Duodenal mucosa (tissue), 2 donors: Measurements from ENCODE around the gene EIF4G3.
"Not testable (repeated sequence)": the region's sequence is repeated elsewhere in the genome, so short reads cannot be mapped to it uniquely, and the experiment has no call there.

Experiments
- H3K27ac ChIP-seq: one replicate; pipeline ENCODE4 v1.7.0; 2013; ENCODE audit warnings: low read depth, low read length
- H3K27me3 ChIP-seq, 2 donors: one replicate each; pipeline ENCODE4 v1.7.0; 2013; ENCODE audit warnings: low read length in 2 of 2, control low read depth in 1 of 2; ENCODE audit not compliant: insufficient read depth in 2 of 2, control insufficient read depth in 1 of 2
- H3K36me3 ChIP-seq, 2 donors: one replicate each; pipeline ENCODE4 v1.7.0; 2013; ENCODE audit warnings: low read length in 2 of 2, control low read depth in 1 of 2; ENCODE audit not compliant: insufficient read depth in 2 of 2, control insufficient read depth in 1 of 2
- H3K4me1 ChIP-seq, 2 donors: one replicate each; pipeline ENCODE4 v1.7.0; 2013; ENCODE audit warnings: low read length in 2 of 2, control low read depth in 1 of 2; ENCODE audit not compliant: insufficient read depth in 2 of 2, control insufficient read depth in 1 of 2
- H3K4me3 ChIP-seq, 2 donors: one replicate each; pipeline ENCODE4 v1.7.0; 2013; ENCODE audit warnings: low read length in 2 of 2, low read depth in 1 of 2
- H3K9ac ChIP-seq, 2 donors: one replicate each; pipeline ENCODE4 v1.7.0; 2013; ENCODE audit warnings: low read length in 2 of 2, low read depth in 1 of 2
- H3K9me3 ChIP-seq, 2 donors: one replicate each; pipeline ENCODE4 v1.7.0; 2013; ENCODE audit warnings: low read length in 2 of 2, control low read depth in 1 of 2; ENCODE audit not compliant: control insufficient read depth in 1 of 2

The EIF4G3 gene

DNA sequence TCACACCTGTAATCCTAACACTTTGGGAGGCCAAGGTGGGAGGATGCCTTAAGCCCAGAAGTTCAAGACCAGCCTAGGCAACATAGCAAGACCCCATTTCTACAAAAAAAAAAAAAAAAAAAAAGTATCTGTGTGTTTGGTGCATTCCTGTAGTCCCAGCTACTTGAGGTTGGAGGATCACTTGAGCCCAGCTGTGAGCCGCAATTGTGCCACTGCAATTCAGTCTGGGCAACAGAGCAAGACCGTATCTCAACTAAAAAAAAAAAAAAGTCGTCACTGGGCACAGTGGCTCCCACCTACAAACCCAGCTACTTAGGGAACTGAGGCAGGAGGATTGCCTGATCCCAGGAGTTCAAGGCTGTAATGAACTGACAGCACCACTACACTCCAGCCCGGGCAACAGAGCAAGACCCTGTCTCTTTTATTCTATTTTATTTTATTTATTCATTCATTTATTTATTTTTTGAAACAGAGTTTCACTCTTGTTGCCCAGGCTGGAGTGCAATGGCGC is 8.6 kb upstream of the EIF4G3 start:
- Histone ChIP-seq H3K4me1 (peaks cover 8% of the 10 kb centered on the region in 2 donors), H3K27me3 (no peaks in the 10 kb centered on the region), H3K4me3 (no peak overlapping the region), H3K36me3 (no peaks in the 10 kb centered on the region), H3K9me3 (no peaks in the 10 kb centered on the region), H3K9ac (no peak overlapping the region), H3K27ac (no peak overlapping the region)

- Histone ChIP-seq H3K9ac (no peak overlapping the region), H3K4me3 (no peak overlapping the region), H3K4me1 (peaks cover 0 to 3% of the 10 kb centered on the region in 2 donors), H3K9me3 (no peaks in the 10 kb centered on the region), H3K27me3 (no peaks in the 10 kb centered on the region), H3K36me3 (no peaks in the 10 kb centered on the region), H3K27ac (no peak overlapping the region)
Measured at GRCh38 chr1:21184276-21184675, 7.6 kb upstream of the EIF4G3 start.

- Histone ChIP-seq H3K9me3 (no peaks in the 10 kb centered on the region), H3K4me3 (no peak overlapping the region), H3K27ac (no peak overlapping the region), H3K27me3 (no peaks in the 10 kb centered on the region), H3K9ac (no peak overlapping the region), H3K36me3 (no peaks in the 10 kb centered on the region), H3K4me1 (peaks cover 3% of the 10 kb centered on the region in 2 donors)
Measured at GRCh38 chr1:21182181-21182731, 5.6 kb upstream of the EIF4G3 start.

DNA sequence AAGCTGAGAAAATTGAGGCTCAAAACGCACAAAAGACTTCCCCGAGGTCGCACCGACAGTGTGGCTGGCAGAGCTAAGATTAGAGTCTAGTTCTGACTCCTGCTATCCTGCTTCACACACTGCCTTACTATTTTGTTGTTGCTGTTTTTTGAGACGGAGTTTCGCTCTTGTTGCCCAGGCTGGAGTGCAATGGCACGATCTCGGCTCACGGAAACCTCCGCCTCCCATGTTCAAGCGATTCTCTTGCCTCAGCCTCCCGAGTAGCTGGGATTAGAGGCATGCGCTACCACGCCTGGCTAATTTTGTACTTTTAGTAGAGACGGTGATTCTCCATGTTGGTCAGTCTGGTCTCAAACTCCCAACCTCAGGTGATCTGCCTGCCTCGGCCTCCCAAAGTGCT is 1.6 kb upstream of the EIF4G3 start:
- not testable (repeated sequence) for H3K9me3 ChIP-seq, H3K27ac ChIP-seq, H3K27me3 ChIP-seq, H3K9ac ChIP-seq, H3K36me3 ChIP-seq, H3K4me3 ChIP-seq
- H3K4me1 ChIP-seq: peaks cover 15 to 22% of the 10 kb centered on the region in 2 donors

DNA sequence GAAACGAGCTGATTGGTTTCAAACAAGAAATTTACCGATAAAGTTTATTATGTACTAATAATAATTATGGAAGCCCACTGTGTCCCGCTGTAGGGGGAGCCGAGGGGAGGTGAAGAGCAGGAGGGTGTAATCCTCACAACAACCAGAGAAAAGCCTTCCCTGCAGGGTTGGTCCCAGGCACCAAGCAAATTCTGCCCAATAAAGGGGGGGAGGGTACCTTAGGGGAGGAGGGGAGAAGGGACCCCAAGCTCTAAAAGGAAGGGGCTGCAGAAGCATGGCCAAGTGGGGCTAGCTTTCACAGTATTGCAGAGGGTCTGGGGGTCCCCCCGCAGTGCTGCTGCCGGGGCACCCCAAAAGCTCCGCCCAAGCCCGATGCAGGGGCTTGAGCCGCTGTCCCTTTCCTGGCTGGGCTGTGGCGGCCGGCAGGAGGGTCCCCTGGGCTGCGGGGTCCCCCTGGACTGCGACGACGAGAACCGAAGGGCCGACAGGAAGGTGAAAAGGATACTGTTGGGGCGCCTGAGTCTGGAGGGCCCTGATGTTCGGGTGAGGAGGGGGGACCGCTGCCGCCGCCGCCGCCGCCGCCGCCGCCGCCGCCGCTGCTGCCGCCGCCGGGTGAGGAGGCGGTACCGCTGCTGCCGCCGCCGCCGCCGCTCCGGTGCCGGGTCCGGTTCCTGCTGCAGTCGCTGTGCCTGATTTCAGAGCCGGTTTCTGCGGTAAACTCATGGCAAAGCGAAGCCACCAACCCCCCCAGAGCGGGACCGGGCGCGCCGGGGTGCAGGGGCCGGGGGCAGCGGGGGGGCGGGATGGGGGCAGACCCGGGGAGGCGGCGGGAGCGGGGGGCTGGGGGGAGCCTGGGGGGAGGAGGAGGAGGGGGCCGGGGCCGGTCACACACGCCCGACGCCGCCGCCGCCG is 771 bp downstream of the EIF4G3 start:
- H3K4me1 ChIP-seq: peaks cover 15 to 22% of the 10 kb centered on the region in 2 donors
- no peaks in the 10 kb centered on the region for H3K36me3 ChIP-seq
- H3K9me3 ChIP-seq: no peaks in the 10 kb centered on the region
- peak overlapping the region; percentile 67 for H3K27ac ChIP-seq
- H3K9ac ChIP-seq: peak overlapping the region; percentile 85 to 96
- H3K4me3 ChIP-seq: peak overlapping the region; percentile 90 to 95
- H3K27me3 ChIP-seq: no peaks in the 10 kb centered on the region

DNA sequence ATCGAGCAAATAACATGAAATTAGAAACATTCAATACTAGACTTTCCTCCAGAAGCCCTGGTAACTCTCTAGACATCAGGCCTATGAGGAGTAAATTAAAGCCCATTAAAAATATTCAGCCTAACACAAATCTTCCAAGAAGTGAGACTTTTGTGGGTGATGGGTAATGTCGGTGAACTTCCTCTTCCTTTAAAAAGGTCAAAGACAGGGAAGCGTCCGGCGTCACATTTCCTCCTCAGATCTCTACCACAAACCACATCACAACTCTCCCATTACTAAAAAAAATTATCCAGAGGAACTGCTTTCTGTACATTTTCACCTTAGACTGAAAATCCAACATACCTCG is 1.4 kb downstream of the EIF4G3 start:
- no peaks in the 10 kb centered on the region for H3K27me3 ChIP-seq
- peak overlapping the region; percentile 85 to 96 for H3K9ac ChIP-seq
- peaks cover 15 to 22% of the 10 kb centered on the region in 2 donors for H3K4me1 ChIP-seq
- H3K9me3 ChIP-seq: no peaks in the 10 kb centered on the region
- H3K4me3 ChIP-seq: peak overlapping the region; percentile 90 to 95
- H3K36me3 ChIP-seq: no peaks in the 10 kb centered on the region
- H3K27ac ChIP-seq: peak overlapping the region; percentile 7

GRCh38 chr1:21174654-21175323 is 1.9 kb downstream of the EIF4G3 start:
- Histone ChIP-seq H3K9me3 (no peaks in the 10 kb centered on the region), H3K36me3 (no peaks in the 10 kb centered on the region), H3K27me3 (no peaks in the 10 kb centered on the region), H3K4me1 (peaks cover 15 to 22% of the 10 kb centered on the region in 2 donors), H3K9ac (peak overlapping the region; percentile 85 to 96), H3K4me3 (peak overlapping the region; percentile 90 to 95), H3K27ac (peak overlapping the region; percentile 7)

- peak overlapping the region; percentile 90 to 95 for H3K4me3 ChIP-seq
- H3K9me3 ChIP-seq: no peaks in the 10 kb centered on the region
- H3K36me3 ChIP-seq: no peaks in the 10 kb centered on the region
- H3K27me3 ChIP-seq: no peaks in the 10 kb centered on the region
- peak overlapping the region in 1 of 2 donors; percentile 96 for H3K9ac ChIP-seq
- no peak overlapping the region for H3K27ac ChIP-seq
- peaks cover 15 to 22% of the 10 kb centered on the region in 2 donors for H3K4me1 ChIP-seq
Measured at GRCh38 chr1:21174230-21174629, 2.5 kb downstream of the EIF4G3 start.

DNA sequence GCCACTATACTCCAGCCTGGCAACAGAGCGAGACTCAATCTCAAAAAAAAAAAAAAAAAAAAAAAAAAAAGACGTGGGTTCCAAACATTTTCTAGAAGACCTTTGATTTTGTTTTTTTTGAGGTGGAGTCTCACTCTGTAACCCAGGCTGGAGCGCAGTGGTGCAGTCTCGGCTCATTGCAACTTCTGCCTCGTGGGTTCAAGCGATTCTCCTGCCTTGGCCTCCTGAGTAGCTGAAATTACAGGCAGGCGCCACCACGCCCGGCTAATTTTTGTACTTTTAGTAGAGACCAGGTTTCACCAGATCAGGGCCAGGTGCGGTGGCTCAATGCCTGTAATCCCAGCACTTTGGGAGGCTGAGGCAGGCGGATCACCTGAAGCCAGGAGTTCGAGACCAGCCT is 3.6 kb downstream of the EIF4G3 start:
- not testable (repeated sequence) for H3K9ac ChIP-seq, H3K4me3 ChIP-seq, H3K9me3 ChIP-seq, H3K27ac ChIP-seq, H3K27me3 ChIP-seq, H3K36me3 ChIP-seq
- peaks cover 15 to 22% of the 10 kb centered on the region in 2 donors for H3K4me1 ChIP-seq

DNA sequence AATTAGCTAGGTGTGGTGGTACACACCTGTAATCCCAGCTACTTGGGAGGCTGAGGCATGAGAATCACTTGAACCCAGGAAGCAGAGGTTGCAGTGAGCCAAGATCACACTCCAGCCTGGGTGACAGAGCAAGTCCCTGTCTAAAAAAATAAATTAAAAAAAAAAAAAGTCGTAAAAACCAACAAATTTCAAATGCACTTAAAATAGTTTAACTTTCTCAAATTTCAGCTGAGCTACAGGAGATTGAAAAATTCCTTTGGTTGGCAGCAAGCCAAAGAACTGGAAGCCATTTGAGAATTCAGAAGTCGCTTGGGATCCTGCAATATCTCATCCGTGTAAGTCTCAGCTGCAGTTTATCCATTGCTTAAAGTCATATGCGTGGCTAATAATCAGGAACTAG is 5.9 kb downstream of the EIF4G3 start:
- Histone ChIP-seq H3K36me3 (peaks cover 0 to 12% of the 10 kb centered on the region in 2 donors), H3K4me1 (peaks cover 11 to 15% of the 10 kb centered on the region in 2 donors)
- not testable (repeated sequence) for H3K9me3 ChIP-seq, H3K9ac ChIP-seq, H3K27ac ChIP-seq, H3K27me3 ChIP-seq, H3K4me3 ChIP-seq
